Body of pancreas (tissue), 4 donors: ENCODE results near the gene FIZ1. TPM values are rescaled to one million over a fixed set of nuclear protein-coding genes. Genes with fewer than 3 reads are reported as not detected.

Experiments
- ATAC-seq: fragments of 150-250 bp; one replicate; pipeline ENCODE4 v1.9.1; 2016
- DNase-seq, 4 donors: peaks; one replicate each; pipeline ENCODE4 v3.0.0-alpha.2; 2019
- H3K27ac ChIP-seq, 4 donors: fragments of 200-600 bp; sonication (generic); 1 replicate in 3 of 4; 2 replicates in 1 of 4; pipeline versions ENCODE4 v1.5.1 to v1.6.1; 2016 to 2019; ENCODE audit warnings: mild to moderate bottlenecking in 1 of 4, mixed read lengths in 1 of 4, moderate library complexity in 1 of 4
- H3K27me3 ChIP-seq, 2 donors: fragments of 200-600 bp; sonication (generic); one replicate each; pipeline ENCODE4 v1.6.0; 2016; ENCODE audit warnings: mild to moderate bottlenecking in 1 of 2
- H3K36me3 ChIP-seq, 2 donors: fragments of 200-600 bp; sonication (generic); replicated peaks in 1 of 2; 2 replicates each; pipeline ENCODE4 v1.5.1; 2016; ENCODE audit warnings: low read depth in 2 of 2; ENCODE audit not compliant: insufficient read depth in 1 of 2
- H3K4me1 ChIP-seq: fragments of 200-600 bp; sonication (generic); one replicate; pipeline ENCODE4 v1.6.0; 2016
- H3K4me3 ChIP-seq, 2 donors: fragments of 200-600 bp; sonication (generic); 1 replicate in 1 of 2; 2 replicates in 1 of 2; pipeline ENCODE4 v1.5.1; 2016 to 2019
- H3K9me3 ChIP-seq, 3 donors: fragments of 200-600 bp; sonication (generic); 1 replicate in 2 of 3; 2 replicates in 1 of 3; pipeline ENCODE4 v1.5.1; 2016
- POLR2A ChIP-seq, 3 donors: fragments of 450-650 bp; IDR thresholded peaks; one replicate each; pipeline ENCODE4 v1.6.1; 2016; ENCODE audit warnings: antibody characterized with exemption in 3 of 3, mild to moderate bottlenecking in 2 of 3
- WGBS, 2 donors: methylation state at CpG; one replicate each; pipeline ENCODE4 v1.1.5; 2017; 5-methylcytosine and 5-hydroxymethylcytosine counted together
- intact Hi-C: fragments of 100-400 bp; cut with DNase I; formaldehyde crosslinking; loops from one replicate; pipeline ENCODE4 v1.15.1; 2023
- total RNA-seq, 2 donors: library from RNA; depleted of rRNA; stranded (reverse); fragments of >200 nt; gene quantifications; one replicate each; pipeline ENCODE4 v1.1.0, GENCODE V29; 2016
- TF ChIP-seq, protein P1 (sequence below), 7 experiments: fragments of 450-650 bp in 4 of 7; fragments of 200-600 bp in 3 of 7; sonication (generic) in 3 of 7; IDR thresholded peaks; one replicate each; pipeline ENCODE4 v1.5.1; 2016 to 2019; ENCODE audit warnings: antibody characterized with exemption in 7 of 7

FIZ1 gene
- total RNA-seq, 2 donors from 2014 or later = 5.7 to 13.5 TPM

DNA sequence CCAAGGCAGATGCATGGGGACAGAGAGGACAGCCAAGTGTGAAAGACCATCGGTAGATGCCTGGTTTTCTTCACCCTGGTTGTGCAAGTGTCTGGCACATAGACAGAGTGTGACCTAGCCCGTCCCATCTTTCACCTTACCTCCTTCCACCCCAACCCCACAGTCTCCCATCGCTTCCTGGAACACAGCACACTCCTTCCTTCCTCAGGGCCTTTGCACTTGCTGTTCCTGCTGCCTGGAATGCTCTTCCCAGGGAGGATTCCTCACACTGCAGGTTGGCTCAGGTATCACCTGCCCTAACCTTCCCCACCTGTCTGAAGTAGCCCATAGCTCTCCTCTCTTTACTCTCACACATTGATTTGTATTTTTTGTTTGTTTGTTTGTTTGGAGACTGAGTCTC is 3.0 kb downstream of the FIZ1 start:
- 97 to 98% methylated on average over 3 of the region's 3 CpGs for WGBS, 2 donors
- ATAC-seq (no peak), DNase-seq (no peak)
- Histone ChIP-seq H3K4me1 (peaks cover 15% of the 10 kb centered on the region), H3K36me3 (peaks cover 0 to 5% of the 10 kb centered on the region in 2 donors), H3K27ac (no peak overlapping the region), H3K27me3 (no peaks in the 10 kb centered on the region), H3K4me3 (no peak overlapping the region), H3K9me3 (no peaks in the 10 kb centered on the region)
- intact Hi-C loops = no loop called here
- TF ChIP-seq, protein P1, sequence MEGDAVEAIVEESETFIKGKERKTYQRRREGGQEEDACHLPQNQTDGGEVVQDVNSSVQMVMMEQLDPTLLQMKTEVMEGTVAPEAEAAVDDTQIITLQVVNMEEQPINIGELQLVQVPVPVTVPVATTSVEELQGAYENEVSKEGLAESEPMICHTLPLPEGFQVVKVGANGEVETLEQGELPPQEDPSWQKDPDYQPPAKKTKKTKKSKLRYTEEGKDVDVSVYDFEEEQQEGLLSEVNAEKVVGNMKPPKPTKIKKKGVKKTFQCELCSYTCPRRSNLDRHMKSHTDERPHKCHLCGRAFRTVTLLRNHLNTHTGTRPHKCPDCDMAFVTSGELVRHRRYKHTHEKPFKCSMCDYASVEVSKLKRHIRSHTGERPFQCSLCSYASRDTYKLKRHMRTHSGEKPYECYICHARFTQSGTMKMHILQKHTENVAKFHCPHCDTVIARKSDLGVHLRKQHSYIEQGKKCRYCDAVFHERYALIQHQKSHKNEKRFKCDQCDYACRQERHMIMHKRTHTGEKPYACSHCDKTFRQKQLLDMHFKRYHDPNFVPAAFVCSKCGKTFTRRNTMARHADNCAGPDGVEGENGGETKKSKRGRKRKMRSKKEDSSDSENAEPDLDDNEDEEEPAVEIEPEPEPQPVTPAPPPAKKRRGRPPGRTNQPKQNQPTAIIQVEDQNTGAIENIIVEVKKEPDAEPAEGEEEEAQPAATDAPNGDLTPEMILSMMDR (IDR thresholded peaks at IDR 0.05) = no peak
- no peak for TF ChIP-seq POLR2A (IDR thresholded peaks at IDR 0.05)

DNA sequence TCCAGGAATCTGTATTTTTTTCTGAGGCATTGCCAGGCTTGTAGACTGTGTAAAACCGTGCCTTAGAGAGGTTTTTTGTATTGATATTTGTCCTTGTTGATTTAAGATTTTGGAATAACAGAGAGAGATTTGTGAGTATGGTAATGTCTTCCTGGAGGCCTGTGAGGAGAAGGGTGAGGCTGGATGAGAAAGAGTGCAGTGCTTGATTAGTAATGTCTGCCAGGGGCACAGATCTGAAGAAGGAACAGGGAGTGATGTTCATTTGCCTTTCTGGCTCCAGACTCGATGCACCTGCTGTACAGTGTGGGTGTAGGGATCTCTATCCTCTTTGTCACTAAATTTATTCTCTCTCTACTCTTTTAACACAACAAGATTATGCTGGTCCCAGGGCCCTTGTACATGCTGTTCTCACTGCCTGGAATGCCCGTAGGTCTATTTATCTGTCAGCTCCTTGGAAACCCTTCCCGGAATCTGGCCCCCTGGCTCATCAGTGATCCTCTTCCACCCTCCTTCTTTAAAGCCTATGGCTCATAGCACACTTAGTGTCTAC is 4.2 kb downstream of the FIZ1 start:
- WGBS, 2 donors = 82 to 88% methylated on average over 4 of the region's 4 CpGs
- intact Hi-C loops = no loop called here
- ATAC-seq = no peak

DNA sequence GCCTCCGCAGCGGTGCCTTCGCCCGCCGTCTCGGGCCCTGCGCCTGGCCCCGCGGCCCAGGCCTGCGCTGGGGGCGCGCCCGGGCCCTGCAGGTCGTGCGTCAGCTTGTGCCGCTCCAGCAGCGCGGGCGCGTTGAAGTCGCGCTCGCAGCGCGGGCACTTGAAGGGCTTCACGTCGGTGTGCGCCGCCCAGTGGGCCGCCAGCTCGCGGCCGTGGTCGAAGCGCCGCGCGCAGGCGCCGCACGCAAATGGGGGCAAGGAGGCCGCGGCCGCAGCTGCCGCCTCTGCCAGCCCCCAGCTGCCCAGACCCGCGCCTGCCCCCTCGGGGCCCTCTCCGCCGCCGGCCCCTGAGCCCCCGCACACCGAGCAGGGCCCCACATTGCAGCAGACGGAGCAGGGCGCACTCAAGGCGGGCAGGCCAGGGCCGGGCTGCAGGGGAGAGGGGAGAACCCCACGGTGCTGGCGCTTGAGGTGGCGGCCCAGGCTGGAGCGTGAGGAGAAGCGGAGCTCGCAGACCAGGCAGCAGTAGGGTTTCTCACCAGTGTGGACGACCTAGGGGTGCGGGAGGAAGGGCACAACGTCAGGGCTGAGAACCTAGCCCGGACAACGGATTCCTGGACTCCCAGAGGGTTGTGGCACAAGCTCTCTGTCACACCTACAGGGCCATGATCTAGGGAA is 6.1 kb downstream of the FIZ1 start:
- H3K27ac ChIP-seq = no peak overlapping the region
- no peaks in the 10 kb centered on the region for H3K9me3 ChIP-seq
- H3K36me3 ChIP-seq = peaks cover 0 to 5% of the 10 kb centered on the region in 2 donors
- no peaks in the 10 kb centered on the region for H3K27me3 ChIP-seq
- H3K4me1 ChIP-seq = peaks cover under 1% of the 10 kb centered on the region
- ATAC-seq (no peak), DNase-seq (no peak)
- WGBS, 2 donors = 81 to 93% methylated on average over 44 to 45 of the region's 68 CpGs
- no peak overlapping the region for H3K4me3 ChIP-seq
- intact Hi-C loops = no loop called here
- no peak for TF ChIP-seq POLR2A (IDR thresholded peaks at IDR 0.05)
- TF ChIP-seq, protein P1 (IDR thresholded peaks at IDR 0.05) = no peak

More for the DNA sequence above, 4.2 kb downstream of the FIZ1 start:
- no peaks in the 10 kb centered on the region for H3K27me3 ChIP-seq
- H3K27ac ChIP-seq = no peak overlapping the region
- TF ChIP-seq, protein P1 (IDR thresholded peaks at IDR 0.05) = no peak
- no peak for TF ChIP-seq POLR2A (IDR thresholded peaks at IDR 0.05)
- H3K36me3 ChIP-seq = peaks cover 0 to 5% of the 10 kb centered on the region in 2 donors
- H3K4me1 ChIP-seq = peaks cover 9% of the 10 kb centered on the region
- no peaks in the 10 kb centered on the region for H3K9me3 ChIP-seq
- no peak for DNase-seq
- H3K4me3 ChIP-seq = no peak overlapping the region

DNA sequence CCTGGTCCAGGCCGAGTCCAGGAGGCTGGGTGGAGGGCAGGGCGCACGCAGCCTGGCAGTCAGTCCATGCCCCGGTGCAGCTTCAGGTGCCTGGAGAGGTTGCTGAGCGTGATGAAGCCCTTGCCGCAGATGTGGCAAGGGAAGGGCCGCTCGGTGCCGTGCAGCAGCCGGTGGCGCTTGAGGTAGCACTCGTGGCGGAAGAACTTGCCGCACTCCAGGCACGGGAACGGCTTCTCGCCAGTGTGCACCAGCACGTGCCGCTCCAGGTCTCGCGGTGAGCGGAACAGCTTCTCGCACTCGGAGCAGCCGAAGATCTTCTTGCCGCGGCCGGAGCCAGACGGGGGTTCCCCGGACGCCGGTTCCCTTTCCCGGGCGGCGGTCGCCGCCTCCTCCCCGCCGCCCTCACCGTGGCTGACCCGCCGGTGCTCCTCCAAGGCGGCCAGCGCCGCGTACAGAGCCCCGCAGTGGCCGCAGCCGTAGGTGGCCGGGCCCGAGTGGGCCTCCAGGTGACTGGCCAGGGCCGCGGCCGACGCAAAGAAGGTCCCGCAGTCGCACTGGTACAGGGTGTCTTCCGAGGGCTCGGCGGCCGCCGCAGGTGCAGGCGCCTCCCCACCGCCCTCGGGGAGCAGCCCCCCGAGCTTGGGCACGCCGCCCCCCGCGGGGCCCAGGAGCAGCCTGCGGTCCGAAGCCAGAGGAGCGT is 6.8 kb downstream of the FIZ1 start:
- Histone ChIP-seq H3K27me3 (no peaks in the 10 kb centered on the region), H3K4me3 (no peak overlapping the region), H3K27ac (no peak overlapping the region), H3K4me1 (no peaks in the 10 kb centered on the region), H3K9me3 (no peaks in the 10 kb centered on the region), H3K36me3 (peaks cover 0 to 5% of the 10 kb centered on the region in 2 donors)
- intact Hi-C loops = no loop called here
- ATAC-seq = no peak
- no peak for DNase-seq
- TF ChIP-seq, protein P1 (IDR thresholded peaks at IDR 0.05) = no peak
- TF ChIP-seq POLR2A (IDR thresholded peaks at IDR 0.05) = no peak
- 93 to 94% methylated on average over 26 to 39 of the region's 73 CpGs for WGBS, 2 donors
